ENCODE measurements around the gene GLRX5.
"Not testable (repeated sequence)": the region's sequence is repeated elsewhere in the genome, so short reads cannot be mapped to it uniquely, and the experiment has no call there.

The GLRX5 gene

DNA sequence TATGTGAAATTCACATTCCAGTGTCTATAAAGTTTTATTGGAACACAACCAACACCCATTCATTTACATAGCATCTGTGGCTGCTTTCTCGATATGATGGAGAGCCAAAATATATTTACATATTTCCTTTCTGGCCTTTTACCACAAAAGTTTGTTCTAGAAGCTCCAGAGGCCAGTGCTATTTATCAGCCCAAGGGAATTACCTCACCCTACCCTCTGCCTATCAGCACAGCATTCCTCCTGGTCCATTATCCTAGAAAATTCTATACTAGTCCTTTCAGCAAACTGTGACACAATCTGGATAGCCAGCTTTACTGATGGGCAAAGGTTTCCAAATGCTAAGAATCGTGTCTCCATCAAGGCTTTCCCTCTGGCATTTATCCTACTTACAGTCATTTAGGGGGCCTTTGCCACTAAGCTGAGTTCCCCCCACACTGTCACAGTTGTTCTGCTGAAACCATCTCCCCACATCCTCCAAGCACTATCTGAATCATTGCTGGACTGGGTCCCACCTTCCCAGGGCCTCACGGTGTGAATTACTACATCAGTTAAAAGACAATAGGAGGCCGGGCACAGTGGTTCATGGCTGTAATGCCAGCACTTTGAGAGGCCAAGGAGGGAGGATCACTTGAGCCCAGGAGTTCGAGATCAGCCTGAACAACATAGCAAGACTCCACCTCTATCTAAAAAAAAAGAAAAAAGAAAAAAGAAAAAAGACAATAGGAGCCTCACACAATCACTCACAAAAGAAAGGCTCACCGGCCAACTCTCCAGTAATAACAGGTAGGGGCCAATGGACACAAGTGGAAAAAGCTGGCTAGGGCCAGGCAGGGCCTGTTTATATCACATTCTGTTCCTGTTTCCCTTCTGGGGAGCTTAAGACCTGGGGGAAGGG is 30.5 kb upstream of the GLRX5 start:
- H3K4me3 ChIP-seq (ENCODE audit: low read depth, low read length) = no peak overlapping the region
- TF ChIP-seq, protein P1, sequence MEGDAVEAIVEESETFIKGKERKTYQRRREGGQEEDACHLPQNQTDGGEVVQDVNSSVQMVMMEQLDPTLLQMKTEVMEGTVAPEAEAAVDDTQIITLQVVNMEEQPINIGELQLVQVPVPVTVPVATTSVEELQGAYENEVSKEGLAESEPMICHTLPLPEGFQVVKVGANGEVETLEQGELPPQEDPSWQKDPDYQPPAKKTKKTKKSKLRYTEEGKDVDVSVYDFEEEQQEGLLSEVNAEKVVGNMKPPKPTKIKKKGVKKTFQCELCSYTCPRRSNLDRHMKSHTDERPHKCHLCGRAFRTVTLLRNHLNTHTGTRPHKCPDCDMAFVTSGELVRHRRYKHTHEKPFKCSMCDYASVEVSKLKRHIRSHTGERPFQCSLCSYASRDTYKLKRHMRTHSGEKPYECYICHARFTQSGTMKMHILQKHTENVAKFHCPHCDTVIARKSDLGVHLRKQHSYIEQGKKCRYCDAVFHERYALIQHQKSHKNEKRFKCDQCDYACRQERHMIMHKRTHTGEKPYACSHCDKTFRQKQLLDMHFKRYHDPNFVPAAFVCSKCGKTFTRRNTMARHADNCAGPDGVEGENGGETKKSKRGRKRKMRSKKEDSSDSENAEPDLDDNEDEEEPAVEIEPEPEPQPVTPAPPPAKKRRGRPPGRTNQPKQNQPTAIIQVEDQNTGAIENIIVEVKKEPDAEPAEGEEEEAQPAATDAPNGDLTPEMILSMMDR (IDR thresholded peaks at IDR 0.05; ENCODE audit: borderline replicate concordance, insufficient read depth, low read depth, low read length) = no peak

DNA sequence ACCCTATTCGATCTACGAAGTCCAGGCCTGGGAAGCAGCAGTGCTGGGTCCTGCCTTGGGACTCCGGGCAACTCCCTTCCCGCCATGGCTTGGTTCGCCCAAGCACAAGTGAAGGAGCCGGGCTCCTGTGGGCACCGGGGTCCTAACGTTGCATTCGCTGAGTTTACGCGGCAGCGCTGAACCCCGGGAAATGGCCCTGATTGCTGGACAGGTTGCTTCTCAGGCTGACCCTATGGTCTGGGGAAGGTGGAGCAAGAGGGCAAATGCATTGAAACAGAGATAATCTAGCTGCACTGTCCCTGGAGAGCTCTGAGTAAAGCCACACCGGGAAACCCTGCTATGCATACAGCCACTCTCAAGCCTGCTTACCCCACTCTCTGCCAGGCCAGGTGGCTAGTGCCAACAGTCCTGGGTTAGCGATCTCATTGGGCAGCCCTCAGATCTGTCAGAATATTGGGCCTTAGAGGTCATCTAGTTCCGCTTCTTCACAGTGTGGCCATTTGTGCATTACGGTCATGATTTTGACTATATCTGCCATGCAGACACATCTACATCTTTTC is 29.7 kb upstream of the GLRX5 start:
- TF ChIP-seq, protein P1 (IDR thresholded peaks at IDR 0.05; ENCODE audit: borderline replicate concordance, insufficient read depth, low read depth, low read length) = no peak
- H3K4me3 ChIP-seq (ENCODE audit: low read depth, low read length) = no peak overlapping the region

DNA sequence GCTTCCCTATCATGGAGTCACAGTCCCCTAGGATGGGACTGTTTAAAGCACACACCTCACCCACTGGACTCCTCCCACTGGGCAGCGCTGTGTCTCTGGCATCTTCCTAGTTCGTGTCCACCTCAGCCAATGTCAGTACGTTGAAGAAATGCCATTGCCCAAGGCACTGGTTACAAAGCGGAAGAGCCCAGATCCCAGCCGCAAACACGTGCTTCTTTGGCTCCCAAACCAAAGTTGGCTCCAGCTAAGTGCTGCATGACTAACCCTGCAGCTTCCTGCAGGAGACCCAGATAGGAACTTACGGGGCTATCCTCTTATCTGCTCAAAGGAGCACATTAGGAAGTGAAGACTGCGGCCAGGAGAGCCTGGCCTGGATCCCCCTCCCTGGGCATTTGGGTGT is 27.7 kb upstream of the GLRX5 start:
- no peak overlapping the region for H3K4me3 ChIP-seq (ENCODE audit: low read depth, low read length)
- TF ChIP-seq, protein P1 (IDR thresholded peaks at IDR 0.05; ENCODE audit: borderline replicate concordance, insufficient read depth, low read depth, low read length) = no peak

DNA sequence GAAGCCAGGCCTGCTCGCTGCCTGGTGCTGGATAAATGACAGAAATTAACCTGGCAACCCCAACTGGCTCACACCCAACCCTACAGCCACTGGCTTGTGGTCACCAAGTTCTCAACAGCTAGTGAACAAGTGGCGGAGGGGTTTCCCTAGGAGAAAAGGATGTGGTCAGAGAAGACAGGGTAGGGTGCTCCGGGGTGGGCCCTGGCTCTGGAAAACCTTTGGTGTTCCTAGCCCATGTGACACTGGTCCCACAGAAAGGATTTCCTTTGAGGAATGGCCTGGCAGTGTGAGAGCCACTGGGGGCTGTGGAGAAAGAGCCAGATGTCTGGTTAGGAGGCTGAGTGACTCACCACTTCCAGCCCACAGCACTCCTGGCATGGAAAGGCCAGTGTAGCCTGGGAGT is 27.1 kb upstream of the GLRX5 start:
- no peak overlapping the region for H3K4me3 ChIP-seq (ENCODE audit: low read depth, low read length)
- TF ChIP-seq, protein P1 (IDR thresholded peaks at IDR 0.05; ENCODE audit: borderline replicate concordance, insufficient read depth, low read depth, low read length) = no peak

DNA sequence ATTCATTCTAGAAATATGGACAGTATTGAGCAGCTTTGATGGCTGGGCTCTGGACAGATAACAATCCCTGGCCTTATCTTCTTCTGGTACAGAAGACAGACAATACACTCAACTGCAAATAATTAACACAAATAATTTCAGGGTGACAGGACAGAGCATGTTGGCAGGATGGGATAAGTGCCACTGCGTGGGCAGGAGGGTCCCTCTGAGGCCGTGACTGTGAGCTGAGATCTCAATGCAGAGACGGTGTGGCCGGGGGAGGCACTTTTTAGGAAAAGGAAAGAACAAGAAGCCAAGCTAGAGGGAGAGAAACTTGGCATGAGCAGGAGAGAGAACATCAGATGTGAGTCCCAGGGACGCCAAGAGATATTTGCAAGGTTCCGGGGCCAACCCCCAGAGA is 26.5 kb upstream of the GLRX5 start:
- TF ChIP-seq, protein P1 (IDR thresholded peaks at IDR 0.05; ENCODE audit: borderline replicate concordance, insufficient read depth, low read depth, low read length) = no peak
- H3K4me3 ChIP-seq (ENCODE audit: low read depth, low read length) = no peak overlapping the region

DNA sequence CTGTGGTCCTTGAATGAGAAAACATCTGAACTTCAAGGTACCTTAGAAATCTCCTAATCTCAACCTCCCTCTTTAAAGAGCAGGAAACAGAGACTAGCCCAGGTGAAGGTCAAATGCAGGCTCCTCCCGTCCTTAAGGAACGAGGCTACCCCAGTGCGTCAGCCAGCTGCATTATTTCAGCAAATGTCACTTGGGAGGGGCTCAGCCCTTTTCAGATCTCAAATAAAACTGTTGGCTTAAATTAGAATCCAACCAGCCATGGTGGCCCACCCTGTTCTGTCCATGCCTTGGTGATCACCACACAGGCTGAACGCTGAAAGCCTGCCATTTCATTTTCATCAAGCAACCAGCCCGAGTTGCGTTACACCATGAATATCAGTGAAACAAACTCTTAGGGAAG is 25.4 kb upstream of the GLRX5 start:
- TF ChIP-seq, protein P1 (IDR thresholded peaks at IDR 0.05; ENCODE audit: borderline replicate concordance, insufficient read depth, low read depth, low read length) = no peak
- no peak overlapping the region for H3K4me3 ChIP-seq (ENCODE audit: low read depth, low read length)

DNA sequence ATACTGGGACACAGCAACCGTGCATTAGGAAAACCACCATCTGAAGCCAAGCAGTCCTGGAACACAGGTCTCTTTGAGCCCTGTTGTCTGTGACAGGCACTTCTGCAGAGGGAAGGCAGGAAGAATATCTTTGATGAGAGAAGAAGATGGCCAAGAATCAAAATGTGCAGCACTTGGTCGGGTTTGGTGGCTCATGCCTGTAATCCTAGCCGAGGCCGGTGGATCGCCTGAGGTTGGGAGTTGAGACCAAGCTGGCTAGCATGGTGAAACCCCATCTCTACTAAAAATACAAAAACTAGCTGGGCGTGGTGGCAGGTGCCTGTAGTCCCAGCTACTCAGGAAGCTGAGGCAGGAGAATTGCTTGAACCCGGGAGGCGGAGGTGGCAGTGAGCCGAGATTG is 24.5 kb upstream of the GLRX5 start:
- not testable (repeated sequence) for H3K4me3 ChIP-seq (ENCODE audit: low read depth, low read length)
